OCI-LY7 (cell line): ENCODE measurements around the gene ERN1. TPM values are rescaled to one million over a fixed set of nuclear protein-coding genes. Genes with fewer than 3 reads are reported as not detected.

Source experiments
- BruUV-seq: library from RNA; stranded (reverse); fragments of 400-500 nt; replicated peaks from 2 replicates; lab custom pipeline; 2021; lab: Mats Ljungman, UMichigan
- CTCF ChIA-PET: fragments of 300-600 bp; sonication (Branson Sonifier 250); formaldehyde crosslinking; loops from one replicate; lab custom pipeline; 2022; ENCODE audit warnings: antibody characterized with exemption; ENCODE audit not compliant: unreplicated experiment; lab: Charles Lee
- POLR2A ChIA-PET: fragments of 300-600 bp; sonication (Branson Sonifier 250); formaldehyde crosslinking; loops from one replicate; lab custom pipeline; 2022; ENCODE audit warnings: antibody characterized with exemption; lab: Charles Lee
- DNase-seq: peaks from one replicate; pipeline ENCODE4 v3.0.0-alpha.2; 2015; ENCODE audit warnings: low spot score
- H2AFZ ChIP-seq: fragments of 200-600 bp; sonication (generic), shearing (Covaris generic); 2 replicates; pipeline ENCODE4 v1.6.1; 2014; ENCODE audit warnings: mild to moderate bottlenecking, antibody characterized with exemption, low read length, moderate library complexity
- H3K27ac ChIP-seq: fragments of 200-600 bp; sonication (generic); 2 replicates; pipeline ENCODE4 v1.5.1; 2014; ENCODE audit warnings: mixed run types, low read depth, mild to moderate bottlenecking, moderate library complexity, low read length, inconsistent platforms; ENCODE audit not compliant: poor library complexity, severe bottlenecking
- H3K36me3 ChIP-seq: fragments of 200-600 bp; sonication (generic); 2 replicates; pipeline ENCODE4 v1.6.1; 2014; ENCODE audit warnings: mild to moderate bottlenecking, antibody characterized with exemption, low read length, moderate library complexity, mixed read lengths; ENCODE audit not compliant: insufficient read depth
- H3K4me1 ChIP-seq: fragments of 200-600 bp; sonication (generic); 2 replicates; pipeline ENCODE4 v1.5.1; 2014; ENCODE audit warnings: mild to moderate bottlenecking, low read length; ENCODE audit not compliant: insufficient read depth, poor library complexity, severe bottlenecking
- H3K4me2 ChIP-seq: fragments of 200-600 bp; sonication (generic); 2 replicates; pipeline ENCODE4 v1.6.1; 2014; ENCODE audit warnings: mild to moderate bottlenecking, low read length
- H3K4me3 ChIP-seq: fragments of 200-600 bp; sonication (generic); 2 replicates; pipeline ENCODE4 v1.5.1; 2014; ENCODE audit warnings: mild to moderate bottlenecking, low read depth, low read length; ENCODE audit not compliant: poor library complexity, severe bottlenecking
- H3K79me2 ChIP-seq: fragments of 200-600 bp; sonication (generic); 2 replicates; pipeline ENCODE4 v1.6.1; 2016; ENCODE audit warnings: low read depth, mild to moderate bottlenecking, low read length, moderate library complexity, mixed read lengths; ENCODE audit not compliant: insufficient read depth
- H3K9me2 ChIP-seq: fragments of 200-600 bp; sonication (generic); 2 replicates; pipeline ENCODE4 v1.6.1; 2016; ENCODE audit warnings: mild to moderate bottlenecking, low read length, mixed read lengths; ENCODE audit not compliant: insufficient read depth
- H3K9me3 ChIP-seq: fragments of 200-600 bp; sonication (generic); 2 replicates; pipeline ENCODE4 v1.6.1; 2014; ENCODE audit warnings: mild to moderate bottlenecking, mixed run types, low read length, mixed read lengths
- H4K20me1 ChIP-seq: fragments of 200-600 bp; sonication (generic); 2 replicates; pipeline ENCODE4 v1.6.1; 2014; ENCODE audit warnings: mild to moderate bottlenecking, antibody characterized with exemption, low read length, moderate library complexity, mixed read lengths; ENCODE audit not compliant: insufficient read depth
- EZH2phosphoT487 ChIP-seq: fragments of 200-600 bp; sonication (generic); IDR thresholded peaks from 2 replicates; pipeline ENCODE4 v1.6.1; 2018; ENCODE audit warnings: low read depth, borderline replicate concordance, mild to moderate bottlenecking, mixed run types, antibody characterized with exemption, low read length, moderate library complexity, mixed read lengths
- intact Hi-C: fragments of 100-400 bp; cut with micrococcal nuclease; formaldehyde crosslinking; loops from one replicate; pipeline ENCODE4 v1.10.0; 2022; ENCODE audit not compliant: unreplicated experiment
- total RNA-seq, 2 experiments: library from RNA; depleted of rRNA in 1 of 2; stranded (reverse); fragments of >200 nt in 1 of 2; shearing (Covaris generic) in 1 of 2; gene quantifications; 2 replicates each; pipeline ENCODE4 v1.2.3, GENCODE V29; 2014 to 2022
- TF ChIP-seq, protein P1 (sequence below): fragments of 200-600 bp; sonication (generic); conservative IDR thresholded peaks from 2 replicates; pipeline ENCODE4 v1.5.1; 2014; ENCODE audit warnings: mild to moderate bottlenecking, antibody characterized with exemption, low read length, moderate library complexity, mixed read lengths

ERN1 gene
- total RNA-seq, 2 experiments from 2014 or later = 22.0 to 70.3 TPM

DNA sequence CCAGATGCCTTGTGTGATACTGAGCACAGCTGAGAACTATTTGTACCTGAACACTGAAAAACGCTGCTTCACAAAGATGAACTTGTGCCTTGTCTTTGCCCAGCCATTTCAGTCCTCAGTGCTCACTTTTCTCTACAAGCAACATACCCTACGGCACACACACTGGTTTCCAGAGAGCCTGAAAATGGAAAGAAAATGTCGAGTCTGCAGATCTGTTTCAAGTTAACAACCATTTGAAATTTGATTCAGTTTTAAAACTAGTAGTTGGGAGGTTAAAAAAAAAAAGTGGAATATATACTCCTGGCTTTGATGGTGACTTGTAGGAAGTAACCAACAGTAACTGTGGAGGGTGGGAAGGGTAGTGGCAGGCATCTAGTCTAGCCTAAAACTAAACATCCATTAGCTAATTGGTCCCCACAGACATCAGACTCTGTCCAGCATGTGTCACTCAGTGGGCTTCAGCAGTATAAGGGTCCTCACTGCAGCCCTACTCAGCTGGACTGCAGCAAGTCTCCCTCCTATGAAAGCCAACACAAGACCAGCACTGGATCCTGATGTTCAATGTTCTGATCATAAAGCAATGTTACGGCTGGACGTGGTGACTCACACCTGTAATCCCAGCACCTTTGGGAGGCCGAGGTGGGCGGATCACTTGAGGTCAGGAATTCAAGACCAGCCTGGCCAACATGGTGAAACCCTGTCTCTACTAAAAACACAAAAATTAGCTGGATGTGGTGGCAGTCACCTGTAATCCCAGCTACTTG, 27.1 kb downstream of the ERN1 start:
- POLR2A ChIA-PET = interaction anchor here (0.7 to 5.7 kb wide), 6 partner anchors 13 to 181 kb away, joined by 3 to 42 read pairs (median 4); no protein-coding TSS in a partner anchor
- intact Hi-C loops = no loop called here

DNA sequence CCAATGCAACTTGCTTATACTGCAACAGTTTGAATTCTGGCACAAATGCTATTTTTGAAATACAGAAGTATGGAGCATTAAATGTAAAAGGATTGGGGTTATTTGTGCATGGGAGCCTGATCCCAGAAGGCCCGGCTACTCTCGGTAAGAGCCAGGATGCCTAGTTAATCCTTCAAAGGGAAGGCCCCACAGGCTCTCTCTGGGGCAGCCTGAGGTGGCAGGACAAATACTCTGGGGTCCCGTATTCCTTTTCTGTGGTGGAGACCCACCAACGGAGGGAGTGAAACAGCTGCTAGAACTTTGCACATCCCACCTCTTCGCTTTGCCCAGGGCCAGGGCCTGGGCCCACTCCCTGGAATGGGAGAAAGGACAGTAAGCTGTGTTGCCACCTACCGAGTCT, 30.4 kb downstream of the ERN1 start:
- Histone ChIP-seq H3K4me2 (no peak overlapping the region), H3K36me3 (peaks cover 35% of the 10 kb centered on the region), H3K9me3 (no peaks in the 10 kb centered on the region), H4K20me1 (no peaks in the 10 kb centered on the region), H3K4me1 (peaks cover 49% of the 10 kb centered on the region), H3K27ac (no peak overlapping the region), H3K4me3 (no peak overlapping the region), H3K9me2 (no peaks in the 10 kb centered on the region), H3K79me2 (peaks cover 21% of the 10 kb centered on the region; the same call in 1 of the 2 replicates), H2AFZ (no peak overlapping the region)
- BruUV-seq = no TSS peak
- TF ChIP-seq, protein P1, sequence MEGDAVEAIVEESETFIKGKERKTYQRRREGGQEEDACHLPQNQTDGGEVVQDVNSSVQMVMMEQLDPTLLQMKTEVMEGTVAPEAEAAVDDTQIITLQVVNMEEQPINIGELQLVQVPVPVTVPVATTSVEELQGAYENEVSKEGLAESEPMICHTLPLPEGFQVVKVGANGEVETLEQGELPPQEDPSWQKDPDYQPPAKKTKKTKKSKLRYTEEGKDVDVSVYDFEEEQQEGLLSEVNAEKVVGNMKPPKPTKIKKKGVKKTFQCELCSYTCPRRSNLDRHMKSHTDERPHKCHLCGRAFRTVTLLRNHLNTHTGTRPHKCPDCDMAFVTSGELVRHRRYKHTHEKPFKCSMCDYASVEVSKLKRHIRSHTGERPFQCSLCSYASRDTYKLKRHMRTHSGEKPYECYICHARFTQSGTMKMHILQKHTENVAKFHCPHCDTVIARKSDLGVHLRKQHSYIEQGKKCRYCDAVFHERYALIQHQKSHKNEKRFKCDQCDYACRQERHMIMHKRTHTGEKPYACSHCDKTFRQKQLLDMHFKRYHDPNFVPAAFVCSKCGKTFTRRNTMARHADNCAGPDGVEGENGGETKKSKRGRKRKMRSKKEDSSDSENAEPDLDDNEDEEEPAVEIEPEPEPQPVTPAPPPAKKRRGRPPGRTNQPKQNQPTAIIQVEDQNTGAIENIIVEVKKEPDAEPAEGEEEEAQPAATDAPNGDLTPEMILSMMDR = no peak
- TF ChIP-seq EZH2phosphoT487 = no peak
- no peak for DNase-seq
- intact Hi-C loops = no loop called here
- CTCF ChIA-PET = no interaction called here
- POLR2A ChIA-PET = no interaction called here

More for the DNA sequence above, 27.1 kb downstream of the ERN1 start:
- Histone ChIP-seq H3K9me2 (no peaks in the 10 kb centered on the region), H3K9me3 (no peaks in the 10 kb centered on the region), H2AFZ (no peak overlapping the region), H3K27ac (peak overlapping the region; percentile 83), H4K20me1 (no peaks in the 10 kb centered on the region), H3K4me1 (peaks cover 64% of the 10 kb centered on the region), H3K79me2 (peaks cover 42% of the 10 kb centered on the region; the same call in 1 of the 2 replicates), H3K4me2 (0 out of 2 replicates have a peak overlapping the region, but pooled peaks have one; percentile 62), H3K36me3 (peaks cover 10% of the 10 kb centered on the region; the same call in 1 of the 2 replicates), H3K4me3 (no peak overlapping the region)
- no peak for DNase-seq
- BruUV-seq = no TSS peak
- CTCF ChIA-PET = interaction anchor here (1.1 kb wide), 1 partner anchor 29 kb away, joined by 3 read pairs; no protein-coding TSS in a partner anchor
- TF ChIP-seq EZH2phosphoT487 = no peak
- TF ChIP-seq, protein P1 = no peak
